GM18858 (cell line): Measurements from ENCODE around the gene LAMC1.
"Not testable (repeated sequence)": the region's sequence is repeated elsewhere in the genome, so short reads cannot be mapped to it uniquely, and the experiment has no call there.

Source experiments
- ATAC-seq: cut with Tn5 transposase; IDR thresholded peaks from one replicate; pipeline ENCODE4 v1.9.1; 2021; ENCODE audit not compliant: unreplicated experiment

Gene LAMC1

GRCh38 chr1:183043254-183043653 lies 20.0 kb downstream of the LAMC1 start:
- ATAC-seq = no peak

DNA sequence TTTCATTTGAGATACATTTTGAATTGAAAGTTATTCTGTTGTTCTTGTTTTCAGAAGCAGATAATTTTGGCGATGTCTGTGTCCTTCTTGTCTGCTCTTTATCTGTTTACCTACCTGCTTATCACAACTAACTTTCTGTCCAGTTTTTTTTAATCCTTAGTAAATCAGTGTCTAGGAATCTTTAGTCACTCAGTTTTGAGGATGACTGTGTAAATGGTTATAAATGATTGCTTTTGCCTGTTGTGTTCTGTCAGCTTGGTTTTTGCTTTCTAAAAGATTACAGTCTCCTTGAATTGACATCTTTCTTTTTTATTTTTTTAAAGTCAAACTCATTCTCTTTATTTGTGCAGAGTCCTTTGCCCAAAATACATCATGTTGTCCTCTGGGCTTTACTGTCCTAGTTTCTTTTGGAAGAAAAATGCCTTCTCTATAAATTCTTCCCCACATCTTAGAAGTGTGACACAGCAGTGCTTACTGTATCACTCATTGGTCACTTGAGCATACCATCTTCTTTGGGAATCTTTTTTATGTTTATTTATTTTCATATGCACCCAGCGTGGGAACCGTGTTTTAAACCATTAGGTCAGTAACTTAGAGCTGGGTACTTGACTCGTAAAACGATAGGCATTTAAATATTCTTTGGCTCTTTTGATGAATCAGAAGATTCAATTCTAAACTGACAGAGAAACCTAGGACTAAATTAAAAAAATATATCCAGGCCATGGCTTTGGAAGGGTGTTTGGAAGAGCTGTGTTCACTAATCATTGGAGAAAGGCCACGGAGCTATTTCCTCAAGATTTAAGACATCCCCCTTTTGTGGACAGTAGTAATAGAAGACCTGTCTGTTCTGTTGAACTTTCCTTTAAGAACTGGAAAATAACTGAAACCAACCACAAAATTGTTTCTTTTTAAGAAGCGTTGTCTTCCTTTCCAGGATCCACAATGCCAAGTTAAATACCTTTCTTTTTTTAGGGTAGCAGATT lies 20.9 kb downstream of the LAMC1 start:
- ATAC-seq = no peak

- ATAC-seq = no peak
These were observed 21.9 kb downstream of the LAMC1 start for GRCh38 chr1:183044893-183045649.

GRCh38 chr1:183048087-183049085 lies 25.2 kb downstream of the LAMC1 start:
- peak; percentile 99 for ATAC-seq

DNA sequence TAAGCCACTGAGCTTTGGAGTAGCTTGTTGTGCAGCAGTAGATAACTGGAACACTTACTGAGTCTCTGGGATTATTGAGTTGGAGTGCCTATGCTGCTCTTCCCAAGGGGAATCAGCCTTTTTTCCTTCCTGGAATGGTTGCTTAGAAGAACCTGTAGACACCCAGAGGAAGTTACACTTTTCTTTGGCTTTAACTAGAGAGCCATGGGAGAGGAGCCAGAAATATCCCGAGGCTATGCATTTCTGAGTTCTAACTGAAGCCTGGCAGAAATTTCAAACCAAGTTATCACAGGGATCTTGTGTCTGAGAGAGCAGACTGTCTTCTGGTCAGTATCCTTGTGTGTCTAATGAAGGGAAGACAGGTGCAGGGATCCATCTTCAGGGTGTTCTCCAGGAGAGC lies 28.3 kb downstream of the LAMC1 start:
- ATAC-seq = no peak

- ATAC-seq = no peak
These were observed 29.6 kb downstream of the LAMC1 start for GRCh38 chr1:183052861-183053260.

- no peak for ATAC-seq
These were observed 35.8 kb downstream of the LAMC1 start for GRCh38 chr1:183058851-183059502.

- ATAC-seq = no peak
These were observed 38.0 kb downstream of the LAMC1 start for GRCh38 chr1:183061194-183061593.

DNA sequence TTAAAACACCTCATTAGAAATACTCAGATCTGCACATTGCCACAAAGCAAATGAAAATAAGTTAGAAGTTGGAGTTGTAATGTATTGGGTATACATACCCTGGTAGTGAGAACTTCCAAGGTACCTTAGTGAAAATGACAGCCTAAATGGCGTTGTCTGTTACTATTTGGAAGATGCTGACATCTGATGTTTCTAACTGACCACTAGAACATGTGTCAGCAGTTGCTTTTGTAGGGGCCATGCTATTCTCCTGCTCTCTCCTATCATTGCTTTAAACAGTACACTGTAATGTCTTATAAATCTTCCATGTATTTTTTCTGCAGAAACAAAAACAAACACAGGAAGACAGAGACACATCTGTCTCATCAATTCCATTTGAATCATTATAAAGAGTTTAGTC lies 40.1 kb downstream of the LAMC1 start:
- ATAC-seq = no peak

DNA sequence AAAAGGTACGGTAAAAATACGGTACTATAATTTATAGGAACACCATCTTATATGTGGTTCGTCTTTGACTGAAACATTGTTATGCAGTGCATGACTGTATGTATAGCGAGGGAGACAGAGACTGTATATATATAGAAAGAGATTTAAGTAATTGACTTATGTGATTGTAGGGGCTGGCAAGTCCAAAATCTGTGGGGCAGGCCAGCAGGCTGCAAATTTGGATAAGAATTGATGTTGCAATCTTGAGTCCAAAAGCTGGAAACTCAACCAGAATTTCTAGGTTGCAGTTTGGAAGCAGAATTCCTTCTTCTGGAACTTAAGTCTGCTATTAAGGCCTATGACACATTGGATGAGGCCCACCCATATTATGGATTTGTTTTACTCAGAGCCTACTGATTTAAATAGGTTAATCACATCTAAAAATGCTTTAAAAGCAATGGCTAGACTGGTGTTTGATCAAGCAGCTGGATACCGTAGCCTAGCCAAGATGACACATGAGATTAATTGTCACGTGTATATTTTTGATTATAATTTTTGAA lies 42.0 kb downstream of the LAMC1 start:
- ATAC-seq = no peak

DNA sequence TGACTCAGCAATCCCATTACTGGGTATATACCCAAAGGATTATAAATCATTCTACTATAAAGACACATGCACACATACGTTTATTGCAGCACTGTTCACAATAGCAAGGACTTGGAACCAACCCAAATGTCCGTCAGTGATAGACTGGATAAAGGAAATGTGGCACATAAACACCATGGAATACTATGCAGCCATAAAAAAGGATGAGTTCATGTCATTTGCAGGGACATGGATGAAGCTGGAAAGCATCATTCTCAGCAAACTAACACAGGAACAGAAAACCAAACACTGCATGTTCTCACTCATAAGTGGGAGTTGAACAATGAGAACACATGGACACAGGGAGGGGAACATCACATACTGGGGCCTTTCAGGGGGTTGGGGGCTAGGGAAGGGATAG lies 43.2 kb downstream of the LAMC1 start:
- not testable (repeated sequence) for ATAC-seq

- no peak for ATAC-seq
These were observed 46.5 kb downstream of the LAMC1 start for GRCh38 chr1:183069562-183070216.

- no peak for ATAC-seq
These were observed 47.2 kb downstream of the LAMC1 start for GRCh38 chr1:183070234-183070922.

GRCh38 chr1:183070923-183071618 lies 47.9 kb downstream of the LAMC1 start:
- peak; percentile 83 for ATAC-seq

GRCh38 chr1:183072595-183072994 lies 49.4 kb downstream of the LAMC1 start:
- ATAC-seq = not testable (repeated sequence)

DNA sequence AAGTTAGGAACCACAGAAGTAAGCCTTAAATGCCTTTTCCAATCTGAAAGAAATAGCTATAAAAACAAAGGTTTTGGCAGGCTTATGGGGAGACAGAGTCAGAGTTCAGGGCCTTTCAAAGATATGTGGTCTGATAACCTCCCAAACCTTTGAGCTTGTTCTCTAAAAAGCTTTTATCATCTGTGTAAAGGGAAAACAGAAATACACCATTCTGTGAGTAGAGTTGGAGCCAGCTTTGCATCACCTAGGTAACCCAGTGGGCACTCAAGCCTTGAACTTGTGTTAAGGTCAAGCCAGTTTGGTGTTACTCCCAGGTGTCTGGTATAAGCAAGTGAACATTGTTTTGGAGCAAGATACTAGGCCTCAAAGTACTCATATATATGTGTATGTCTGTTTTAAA lies 50.1 kb downstream of the LAMC1 start:
- ATAC-seq = no peak

GRCh38 chr1:183074215-183074614 lies 51.0 kb downstream of the LAMC1 start:
- ATAC-seq = no peak

- ATAC-seq = no peak
These were observed 52.6 kb downstream of the LAMC1 start for GRCh38 chr1:183075861-183076260.
